Measurements from ENCODE around the gene PAOX.

PAOX gene

DNA sequence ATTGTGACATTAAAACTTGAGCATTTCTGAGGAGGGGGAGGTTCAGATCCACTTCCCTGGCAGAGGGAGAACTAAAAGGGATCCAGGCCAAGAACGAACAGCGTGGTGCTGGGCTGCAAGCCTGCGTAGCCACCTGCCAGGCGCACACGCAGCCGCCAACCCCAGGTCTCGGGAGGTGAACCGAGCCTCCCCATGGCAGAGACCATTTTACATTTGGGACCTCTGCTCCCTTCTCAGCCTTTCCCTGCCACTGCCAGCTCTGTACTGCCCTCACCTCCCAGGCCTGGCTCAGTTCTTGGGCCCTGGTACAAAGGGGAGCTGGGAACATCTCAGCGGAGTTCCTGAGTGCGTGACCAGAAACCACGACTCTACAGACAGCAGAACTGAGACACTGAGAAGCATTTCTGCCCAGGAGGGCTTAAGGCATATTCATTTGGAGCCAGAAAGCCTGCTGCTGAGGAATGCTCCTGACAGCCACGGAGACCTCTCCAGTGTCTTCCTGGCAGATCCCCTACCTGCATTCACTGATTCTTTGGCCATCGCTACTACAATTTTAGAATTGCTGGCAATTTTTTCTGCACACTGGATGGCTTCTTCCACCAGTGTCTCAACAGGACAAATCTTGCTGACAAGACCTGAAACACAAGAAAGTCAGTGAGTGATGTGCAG is 13.5 kb upstream of the PAOX start:
- Histone ChIP-seq H3K4me3 (ENCODE audit: low read depth, low read length) (no peak overlapping the region), H3K4me1 (ENCODE audit: control insufficient read depth, insufficient read depth, low read length) (no peaks in the 10 kb centered on the region), H3K9me3 (ENCODE audit: control insufficient read depth, insufficient read depth, low read depth, low read length) (no peaks in the 10 kb centered on the region), H3K36me3 (ENCODE audit: control insufficient read depth in 2 of 2, insufficient read depth in 1 of 2, low read length in 2 of 2) (peaks cover 0 to 77% of the 10 kb centered on the region in 2 experiments; a peak in 2 of 3 replicates), H3K27ac (ENCODE audit: extremely low read depth, low read depth, low read length) (0 out of 2 replicates have a peak overlapping the region, but pooled peaks have one; percentile 9)
- POLR2A ChIA-PET = no interaction called here
- TF ChIP-seq ZNF449 (tag by site-specific recombination; IDR thresholded peaks at IDR 0.05) = no peak
- TF ChIP-seq ZNF677 (tag by site-specific recombination; IDR thresholded peaks at IDR 0.05) = no peak
- no peak for TF ChIP-seq ZNF529 (tag by site-specific recombination; IDR thresholded peaks at IDR 0.05; ENCODE audit: insufficient replicate concordance)
- no peak for TF ChIP-seq ZNF112 (tag by site-specific recombination; IDR thresholded peaks at IDR 0.05)
- TF ChIP-seq YY2 (tag by site-specific recombination; IDR thresholded peaks at IDR 0.05) = no peak
- no peak for TF ChIP-seq ZNF302 (tag by site-specific recombination; IDR thresholded peaks at IDR 0.05; ENCODE audit: low read depth)
- no peak for TF ChIP-seq OSR2 (tag by site-specific recombination; IDR thresholded peaks at IDR 0.05)
- TF ChIP-seq ZNF670 (tag by site-specific recombination; IDR thresholded peaks at IDR 0.05; ENCODE audit: low read depth) = no peak
- no peak for TF ChIP-seq ZBTB26 (tag by site-specific recombination; optimal IDR thresholded peaks at IDR 0.05)
- TF ChIP-seq ZIC2 (tag by site-specific recombination; IDR thresholded peaks at IDR 0.05) = no peak
- TF ChIP-seq ZNF23 (tag by site-specific recombination; IDR thresholded peaks at IDR 0.05; ENCODE audit: borderline replicate concordance) = no peak
- TF ChIP-seq SCRT1 (tag by site-specific recombination; IDR thresholded peaks at IDR 0.05; ENCODE audit: borderline replicate concordance) = no peak
- TF ChIP-seq ZSCAN18 (tag by site-specific recombination; IDR thresholded peaks at IDR 0.05) = no peak
- TF ChIP-seq ZNF214 (tag by site-specific recombination; IDR thresholded peaks at IDR 0.05; ENCODE audit: borderline replicate concordance) = no peak
- TF ChIP-seq, protein P1, sequence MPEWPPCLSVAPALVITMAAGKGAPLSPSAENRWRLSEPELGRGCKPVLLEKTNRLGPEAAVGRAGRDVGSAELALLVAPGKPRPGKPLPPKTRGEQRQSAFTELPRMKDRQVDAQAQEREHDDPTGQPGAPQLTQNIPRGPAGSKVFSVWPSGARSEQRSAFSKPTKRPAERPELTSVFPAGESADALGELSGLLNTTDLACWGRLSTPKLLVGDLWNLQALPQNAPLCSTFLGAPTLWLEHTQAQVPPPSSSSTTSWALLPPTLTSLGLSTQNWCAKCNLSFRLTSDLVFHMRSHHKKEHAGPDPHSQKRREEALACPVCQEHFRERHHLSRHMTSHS (tag by site-specific recombination; IDR thresholded peaks at IDR 0.05) = no peak
- TF ChIP-seq SP7 (tag by site-specific recombination; IDR thresholded peaks at IDR 0.05) = no peak
- no peak for TF ChIP-seq ZNF391 (tag by site-specific recombination; IDR thresholded peaks at IDR 0.05; ENCODE audit: borderline replicate concordance, low read depth)
- no peak for TF ChIP-seq KLF8 (tag by site-specific recombination; IDR thresholded peaks at IDR 0.05)
- TF ChIP-seq ZNF621 (tag by site-specific recombination; IDR thresholded peaks at IDR 0.05) = no peak
- no peak for TF ChIP-seq ZNF16 (tag by site-specific recombination; IDR thresholded peaks at IDR 0.05; ENCODE audit: low read depth)
- CTCF ChIA-PET = no interaction called here

GRCh38 chr10:133366130-133366478 is 13.0 kb upstream of the PAOX start:
- TF ChIP-seq ZNF830 (tag by site-specific recombination; IDR thresholded peaks at IDR 0.05; ENCODE audit: low read depth) = no peak
- TF ChIP-seq ZNF549 (tag by site-specific recombination; IDR thresholded peaks at IDR 0.05) = no peak
- no peak for TF ChIP-seq KLF16 (tag by site-specific recombination; IDR thresholded peaks at IDR 0.05)
- TF ChIP-seq ZNF302 (tag by site-specific recombination; IDR thresholded peaks at IDR 0.05; ENCODE audit: low read depth) = no peak
- TF ChIP-seq ZNF223 (tag by site-specific recombination; IDR thresholded peaks at IDR 0.05) = no peak
- peaks cover 0 to 79% of the 10 kb centered on the region in 2 experiments; a peak in 2 of 3 replicates for H3K36me3 ChIP-seq (ENCODE audit: control insufficient read depth in 2 of 2, insufficient read depth in 1 of 2, low read length in 2 of 2)
- POLR2A ChIA-PET = no interaction called here

More at GRCh38 chr10:133366130-133366478, 13.0 kb upstream of the PAOX start:
- Histone ChIP-seq H3K4me1 (ENCODE audit: control insufficient read depth, insufficient read depth, low read length) (no peaks in the 10 kb centered on the region), H3K27ac (ENCODE audit: extremely low read depth, low read depth, low read length) (no peak overlapping the region), H3K4me3 (ENCODE audit: low read depth, low read length) (no peak overlapping the region), H3K9me3 (ENCODE audit: control insufficient read depth, insufficient read depth, low read depth, low read length) (no peaks in the 10 kb centered on the region)
- CTCF ChIA-PET = no interaction called here

Data from HEK293 (cell line).